Measurements from ENCODE around the gene UBB.

DNA sequence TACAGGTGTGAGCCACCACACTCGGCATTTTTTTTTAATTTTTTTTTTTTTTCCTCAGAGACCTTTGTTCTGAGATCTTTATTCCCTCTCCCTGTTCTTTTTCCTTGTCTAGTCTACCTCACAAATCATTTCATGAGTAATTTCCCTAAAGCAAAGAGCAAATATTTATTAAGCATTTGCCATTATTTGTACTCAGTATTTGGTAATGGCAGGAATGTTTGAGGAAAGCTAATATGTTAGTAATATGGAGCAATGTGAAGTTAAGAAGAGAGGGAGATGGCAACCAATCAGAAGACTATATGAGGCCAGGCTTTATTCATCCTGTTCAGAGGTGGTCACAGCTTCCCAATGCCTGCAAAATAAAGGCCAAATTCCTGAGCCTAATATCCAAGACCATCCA, 40.9 kb upstream of the UBB start:
- no peak for TF ChIP-seq XRCC5 (IDR thresholded peaks at IDR 0.05; ENCODE audit: low read depth, low read length)
- TF ChIP-seq, protein P1, sequence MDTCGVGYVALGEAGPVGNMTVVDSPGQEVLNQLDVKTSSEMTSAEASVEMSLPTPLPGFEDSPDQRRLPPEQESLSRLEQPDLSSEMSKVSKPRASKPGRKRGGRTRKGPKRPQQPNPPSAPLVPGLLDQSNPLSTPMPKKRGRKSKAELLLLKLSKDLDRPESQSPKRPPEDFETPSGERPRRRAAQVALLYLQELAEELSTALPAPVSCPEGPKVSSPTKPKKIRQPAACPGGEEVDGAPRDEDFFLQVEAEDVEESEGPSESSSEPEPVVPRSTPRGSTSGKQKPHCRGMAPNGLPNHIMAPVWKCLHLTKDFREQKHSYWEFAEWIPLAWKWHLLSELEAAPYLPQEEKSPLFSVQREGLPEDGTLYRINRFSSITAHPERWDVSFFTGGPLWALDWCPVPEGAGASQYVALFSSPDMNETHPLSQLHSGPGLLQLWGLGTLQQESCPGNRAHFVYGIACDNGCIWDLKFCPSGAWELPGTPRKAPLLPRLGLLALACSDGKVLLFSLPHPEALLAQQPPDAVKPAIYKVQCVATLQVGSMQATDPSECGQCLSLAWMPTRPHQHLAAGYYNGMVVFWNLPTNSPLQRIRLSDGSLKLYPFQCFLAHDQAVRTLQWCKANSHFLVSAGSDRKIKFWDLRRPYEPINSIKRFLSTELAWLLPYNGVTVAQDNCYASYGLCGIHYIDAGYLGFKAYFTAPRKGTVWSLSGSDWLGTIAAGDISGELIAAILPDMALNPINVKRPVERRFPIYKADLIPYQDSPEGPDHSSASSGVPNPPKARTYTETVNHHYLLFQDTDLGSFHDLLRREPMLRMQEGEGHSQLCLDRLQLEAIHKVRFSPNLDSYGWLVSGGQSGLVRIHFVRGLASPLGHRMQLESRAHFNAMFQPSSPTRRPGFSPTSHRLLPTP (IDR thresholded peaks at IDR 0.05; ENCODE audit: borderline replicate concordance, extremely low read depth, insufficient read length): no peak
- TF ChIP-seq, protein P2, sequence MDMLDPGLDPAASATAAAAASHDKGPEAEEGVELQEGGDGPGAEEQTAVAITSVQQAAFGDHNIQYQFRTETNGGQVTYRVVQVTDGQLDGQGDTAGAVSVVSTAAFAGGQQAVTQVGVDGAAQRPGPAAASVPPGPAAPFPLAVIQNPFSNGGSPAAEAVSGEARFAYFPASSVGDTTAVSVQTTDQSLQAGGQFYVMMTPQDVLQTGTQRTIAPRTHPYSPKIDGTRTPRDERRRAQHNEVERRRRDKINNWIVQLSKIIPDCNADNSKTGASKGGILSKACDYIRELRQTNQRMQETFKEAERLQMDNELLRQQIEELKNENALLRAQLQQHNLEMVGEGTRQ (CRISPR knock-in tag; IDR thresholded peaks at IDR 0.05): no peak
- TF ChIP-seq EGR1 (conservative IDR thresholded peaks at IDR 0.05): no peak
- no peak for TF ChIP-seq MCM5 (IDR thresholded peaks at IDR 0.05; ENCODE audit: low read depth)
- TF ChIP-seq, protein P3, sequence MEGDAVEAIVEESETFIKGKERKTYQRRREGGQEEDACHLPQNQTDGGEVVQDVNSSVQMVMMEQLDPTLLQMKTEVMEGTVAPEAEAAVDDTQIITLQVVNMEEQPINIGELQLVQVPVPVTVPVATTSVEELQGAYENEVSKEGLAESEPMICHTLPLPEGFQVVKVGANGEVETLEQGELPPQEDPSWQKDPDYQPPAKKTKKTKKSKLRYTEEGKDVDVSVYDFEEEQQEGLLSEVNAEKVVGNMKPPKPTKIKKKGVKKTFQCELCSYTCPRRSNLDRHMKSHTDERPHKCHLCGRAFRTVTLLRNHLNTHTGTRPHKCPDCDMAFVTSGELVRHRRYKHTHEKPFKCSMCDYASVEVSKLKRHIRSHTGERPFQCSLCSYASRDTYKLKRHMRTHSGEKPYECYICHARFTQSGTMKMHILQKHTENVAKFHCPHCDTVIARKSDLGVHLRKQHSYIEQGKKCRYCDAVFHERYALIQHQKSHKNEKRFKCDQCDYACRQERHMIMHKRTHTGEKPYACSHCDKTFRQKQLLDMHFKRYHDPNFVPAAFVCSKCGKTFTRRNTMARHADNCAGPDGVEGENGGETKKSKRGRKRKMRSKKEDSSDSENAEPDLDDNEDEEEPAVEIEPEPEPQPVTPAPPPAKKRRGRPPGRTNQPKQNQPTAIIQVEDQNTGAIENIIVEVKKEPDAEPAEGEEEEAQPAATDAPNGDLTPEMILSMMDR (IDR thresholded peaks at IDR 0.05 in 2 of 3, conservative IDR thresholded peaks at IDR 0.05 in 1 of 3; ENCODE audit: insufficient read depth in 2 of 3, low read depth in 1 of 3, low read length in 3 of 3): no peak
- TF ChIP-seq, protein P4, sequence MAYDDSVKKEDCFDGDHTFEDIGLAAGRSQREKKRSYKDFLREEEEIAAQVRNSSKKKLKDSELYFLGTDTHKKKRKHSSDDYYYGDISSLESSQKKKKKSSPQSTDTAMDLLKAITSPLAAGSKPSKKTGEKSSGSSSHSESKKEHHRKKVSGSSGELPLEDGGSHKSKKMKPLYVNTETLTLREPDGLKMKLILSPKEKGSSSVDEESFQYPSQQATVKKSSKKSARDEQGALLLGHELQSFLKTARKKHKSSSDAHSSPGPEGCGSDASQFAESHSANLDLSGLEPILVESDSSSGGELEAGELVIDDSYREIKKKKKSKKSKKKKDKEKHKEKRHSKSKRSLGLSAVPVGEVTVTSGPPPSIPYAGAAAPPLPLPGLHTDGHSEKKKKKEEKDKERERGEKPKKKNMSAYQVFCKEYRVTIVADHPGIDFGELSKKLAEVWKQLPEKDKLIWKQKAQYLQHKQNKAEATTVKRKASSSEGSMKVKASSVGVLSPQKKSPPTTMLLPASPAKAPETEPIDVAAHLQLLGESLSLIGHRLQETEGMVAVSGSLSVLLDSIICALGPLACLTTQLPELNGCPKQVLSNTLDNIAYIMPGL (CRISPR knock-in tag; IDR thresholded peaks at IDR 0.05): no peak
- TF ChIP-seq EZH2 (IDR thresholded peaks at IDR 0.05; ENCODE audit: borderline replicate concordance, low read depth, low read length): no peak
- TF ChIP-seq RAD21 (CRISPR knock-in tag; conservative IDR thresholded peaks at IDR 0.05 in 1 of 2, IDR thresholded peaks at IDR 0.05 in 1 of 2): no peak
- TF ChIP-seq PTRF (tag; IDR thresholded peaks at IDR 0.05): no peak
- no peak for TF ChIP-seq GABPA (tag; conservative IDR thresholded peaks at IDR 0.05; ENCODE audit: low read depth)
- TF ChIP-seq ZNF561 (CRISPR knock-in tag; conservative IDR thresholded peaks at IDR 0.05): no peak

Data from K562 (cell line).